GM21367 (cell line): ENCODE data around the gene KRT36.

Experiments used
- ATAC-seq: cut with Tn5 transposase; IDR thresholded peaks from one replicate; pipeline ENCODE4 v1.9.1; 2021; ENCODE audit not compliant: unreplicated experiment

KRT36 gene

GRCh38 chr17:41522301-41523224, 32.9 kb upstream of the KRT36 start:
- no peak for ATAC-seq

GRCh38 chr17:41521574-41522261, 32.0 kb upstream of the KRT36 start:
- no peak for ATAC-seq

- ATAC-seq = no peak
Measured at GRCh38 chr17:41520821-41521521, 31.3 kb upstream of the KRT36 start.

GRCh38 chr17:41519501-41520224, 30.0 kb upstream of the KRT36 start:
- no peak for ATAC-seq

GRCh38 chr17:41518789-41519449, 29.2 kb upstream of the KRT36 start, which contains the start of gene KRT15:
Gene KRT15 (minus strand): TSS chr17:41518890. CDS start chr17:41518827, 63 bp downstream.
- no peak for ATAC-seq

- no peak for ATAC-seq
Measured at GRCh38 chr17:41518031-41518430, 28.3 kb upstream of the KRT36 start.

GRCh38 chr17:41516830-41517283, 27.1 kb upstream of the KRT36 start:
- no peak for ATAC-seq

- ATAC-seq = no peak
Measured at GRCh38 chr17:41516147-41516829, 26.6 kb upstream of the KRT36 start.

- no peak for ATAC-seq
Measured at GRCh38 chr17:41513168-41513547, 23.4 kb upstream of the KRT36 start.

GRCh38 chr17:41512546-41513167, 22.9 kb upstream of the KRT36 start:
- ATAC-seq = no peak

GRCh38 chr17:41511716-41512115, 22.0 kb upstream of the KRT36 start:
- ATAC-seq = no peak

GRCh38 chr17:41511116-41511515, 21.4 kb upstream of the KRT36 start:
- ATAC-seq = no peak

GRCh38 chr17:41510251-41511065, 20.7 kb upstream of the KRT36 start:
- ATAC-seq = no peak

GRCh38 chr17:41507315-41507880, 17.7 kb upstream of the KRT36 start:
- ATAC-seq = no peak

GRCh38 chr17:41505809-41506767, 16.4 kb upstream of the KRT36 start:
- ATAC-seq = no peak

- no peak for ATAC-seq
Measured at GRCh38 chr17:41505007-41505808, 15.5 kb upstream of the KRT36 start, which contains the start of gene KRT13. Gene KRT13 (minus strand): TSS chr17:41505612. CDS start chr17:41505550, 62 bp downstream.
